IMR-90 (cell line): ENCODE measurements around the gene NR4A3.

Experiments used
- BHLHE40 ChIP-seq: fragments of 150-350 bp; IDR thresholded peaks from 2 replicates; pipeline ENCODE4 v1.6.1; 2016; ENCODE audit warnings: mild to moderate bottlenecking, low read depth, low read length
- CEBPB ChIP-seq: IDR thresholded peaks from 2 replicates; pipeline ENCODE4 v1.6.1; 2012; ENCODE audit warnings: low read depth, low read length, improper control_type of control experiment
- CHD1 ChIP-seq: IDR thresholded peaks from 2 replicates; pipeline ENCODE4 v1.6.1; 2012; ENCODE audit warnings: low read depth, low read length, improper control_type of control experiment
- CTCF ChIP-seq: conservative IDR thresholded peaks from 2 replicates; pipeline ENCODE4 v1.5.1; 2012; ENCODE audit warnings: mild to moderate bottlenecking, low read depth, low read length, improper control_type of control experiment
- MAFK ChIP-seq: IDR thresholded peaks from 2 replicates; pipeline ENCODE4 v1.6.1; 2012; ENCODE audit warnings: low read depth, low read length, improper control_type of control experiment
- MAZ ChIP-seq: IDR thresholded peaks from 2 replicates; pipeline ENCODE4 v1.6.1; 2012; ENCODE audit warnings: low read depth, mild to moderate bottlenecking, low read length, improper control_type of control experiment, moderate library complexity, borderline replicate concordance
- MXI1 ChIP-seq: IDR thresholded peaks from 2 replicates; pipeline ENCODE4 v1.6.1; 2012; ENCODE audit warnings: low read depth, mild to moderate bottlenecking, low read length, moderate library complexity, borderline replicate concordance
- POLR2A ChIP-seq: IDR thresholded peaks from 2 replicates; pipeline ENCODE4 v1.6.1; 2012; ENCODE audit warnings: mild to moderate bottlenecking, low read depth, low read length
- RAD21 ChIP-seq: IDR thresholded peaks from 2 replicates; pipeline ENCODE4 v1.6.1; 2012; ENCODE audit warnings: low read length, improper control_type of control experiment
- RCOR1 ChIP-seq: IDR thresholded peaks from 2 replicates; pipeline ENCODE4 v1.6.1; 2012; ENCODE audit warnings: mild to moderate bottlenecking, low read length, improper control_type of control experiment; ENCODE audit not compliant: insufficient replicate concordance
- RFX5 ChIP-seq: IDR thresholded peaks from 2 replicates; pipeline ENCODE4 v1.8.0; 2012; ENCODE audit warnings: low read depth, mild to moderate bottlenecking, low read length, moderate library complexity
- SMC3 ChIP-seq: fragments of 150-350 bp; IDR thresholded peaks from 2 replicates; pipeline ENCODE4 v1.6.1; 2016; ENCODE audit warnings: low read depth, mild to moderate bottlenecking, antibody characterized with exemption, low read length, moderate library complexity
- TF ChIP-seq, protein P1 (sequence below): fragments of 150-350 bp; IDR thresholded peaks from 2 replicates; pipeline ENCODE4 v1.6.1; 2017; ENCODE audit warnings: mild to moderate bottlenecking, antibody characterized with exemption, low read length, low read depth

- TF ChIP-seq POLR2A, result no peak
- TF ChIP-seq CTCF, result no peak
- TF ChIP-seq, protein P1, sequence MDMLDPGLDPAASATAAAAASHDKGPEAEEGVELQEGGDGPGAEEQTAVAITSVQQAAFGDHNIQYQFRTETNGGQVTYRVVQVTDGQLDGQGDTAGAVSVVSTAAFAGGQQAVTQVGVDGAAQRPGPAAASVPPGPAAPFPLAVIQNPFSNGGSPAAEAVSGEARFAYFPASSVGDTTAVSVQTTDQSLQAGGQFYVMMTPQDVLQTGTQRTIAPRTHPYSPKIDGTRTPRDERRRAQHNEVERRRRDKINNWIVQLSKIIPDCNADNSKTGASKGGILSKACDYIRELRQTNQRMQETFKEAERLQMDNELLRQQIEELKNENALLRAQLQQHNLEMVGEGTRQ, result no peak
- no peak for TF ChIP-seq RCOR1
- TF ChIP-seq CEBPB, result no peak
- TF ChIP-seq RAD21, result no peak
- TF ChIP-seq CHD1, result no peak
- no peak for TF ChIP-seq RFX5
- TF ChIP-seq MAFK, result no peak
- TF ChIP-seq BHLHE40, result no peak
- no peak for TF ChIP-seq MAZ
- no peak for TF ChIP-seq SMC3
- TF ChIP-seq MXI1, result no peak
Measured at GRCh38 chr9:99813739-99814138, 7.9 kb upstream of the NR4A3 start.
